GOT3 (cell line): ENCODE measurements around the gene NBEAL1.
"Not testable (repeated sequence)": the region's sequence is repeated elsewhere in the genome, so short reads cannot be mapped to it uniquely, and the experiment has no call there.

Experiments
- DNase-seq: peaks from one replicate; lab custom pipeline; 2025; ENCODE audit warnings: mixed read lengths; lab: John Stamatoyannopoulos, UW

NBEAL1 gene

DNA sequence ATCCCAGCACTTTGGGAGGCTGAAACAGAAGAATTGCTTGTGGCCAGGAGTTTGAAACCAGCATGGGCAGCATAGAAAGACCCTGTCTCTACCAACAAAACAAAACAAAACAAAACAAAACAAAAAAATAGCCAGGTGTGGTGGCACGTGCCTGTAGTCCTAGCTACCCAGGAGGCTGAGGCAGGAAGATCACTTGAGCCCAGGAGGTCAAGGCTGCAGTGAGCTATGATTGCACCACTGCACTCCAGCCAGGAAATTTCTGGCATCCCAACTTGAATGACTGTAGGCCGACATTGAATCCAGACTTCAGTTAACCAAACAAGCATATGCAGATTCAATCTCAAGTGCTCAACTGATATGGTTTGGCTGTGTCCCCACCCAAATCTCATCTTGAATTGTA is 215.0 kb downstream of the NBEAL1 start:
- not testable (repeated sequence) for DNase-seq

DNA sequence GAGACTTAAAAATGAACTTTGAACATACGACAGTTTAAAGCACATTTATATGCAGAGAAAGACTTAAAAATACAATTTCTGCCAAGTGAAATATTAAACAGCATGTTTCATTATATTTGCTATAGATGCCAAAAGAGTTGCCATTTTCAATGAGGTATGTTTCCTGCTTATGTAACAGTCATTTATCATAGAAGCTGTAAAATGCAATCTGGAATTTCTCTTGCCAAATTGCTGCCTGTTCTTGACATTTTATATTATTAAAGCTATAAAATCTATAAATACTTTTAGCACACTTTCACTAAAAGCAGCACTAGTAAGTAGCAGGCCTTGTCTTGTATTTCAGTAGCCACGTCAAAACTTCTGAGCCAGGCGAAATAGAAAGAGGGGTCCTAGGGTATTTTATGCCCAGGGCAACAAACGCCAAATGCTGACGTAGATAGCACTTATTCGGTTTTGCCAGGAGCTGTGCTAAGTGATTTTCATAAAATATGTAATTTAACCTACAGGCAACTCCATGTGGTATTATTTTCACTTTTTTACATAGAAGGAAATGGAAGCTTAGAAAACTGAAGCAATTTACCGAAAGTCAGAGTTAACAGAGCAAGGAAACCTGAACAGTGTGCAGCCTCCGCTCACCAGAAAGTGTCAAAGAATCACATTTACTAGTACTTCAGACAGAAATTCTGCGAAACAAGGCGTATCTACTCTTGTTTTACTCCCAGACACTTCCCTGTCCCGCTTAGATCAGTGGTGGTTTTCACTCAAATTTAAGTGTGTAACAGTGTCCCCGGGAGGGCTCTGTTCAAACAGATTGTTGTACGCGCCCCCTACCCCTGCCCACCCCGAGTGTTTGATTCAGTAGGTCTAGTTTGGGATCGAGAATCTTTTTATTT is 222.9 kb downstream of the NBEAL1 start:
- no peak for DNase-seq

DNA sequence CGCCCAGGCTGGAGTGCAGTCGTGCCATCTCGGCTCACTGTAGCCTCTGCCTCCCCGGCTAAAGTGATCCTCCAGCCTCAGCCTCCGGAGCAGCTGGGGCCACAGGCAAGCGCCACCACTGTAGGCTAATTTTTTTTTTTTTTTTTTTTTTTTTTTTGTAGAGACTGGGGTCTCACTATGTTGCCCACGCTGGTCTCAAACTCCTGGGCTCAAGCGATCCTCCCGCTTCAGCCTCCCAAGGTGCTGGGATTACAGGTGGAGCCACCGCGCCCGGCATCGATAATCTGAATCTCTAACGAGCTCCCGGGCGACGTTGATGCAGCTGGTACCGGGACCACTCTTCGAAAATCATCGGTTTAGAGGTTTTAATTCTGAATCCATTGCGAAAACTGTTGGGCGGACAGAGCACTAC is 223.6 kb downstream of the NBEAL1 start:
- no peak for DNase-seq

DNA sequence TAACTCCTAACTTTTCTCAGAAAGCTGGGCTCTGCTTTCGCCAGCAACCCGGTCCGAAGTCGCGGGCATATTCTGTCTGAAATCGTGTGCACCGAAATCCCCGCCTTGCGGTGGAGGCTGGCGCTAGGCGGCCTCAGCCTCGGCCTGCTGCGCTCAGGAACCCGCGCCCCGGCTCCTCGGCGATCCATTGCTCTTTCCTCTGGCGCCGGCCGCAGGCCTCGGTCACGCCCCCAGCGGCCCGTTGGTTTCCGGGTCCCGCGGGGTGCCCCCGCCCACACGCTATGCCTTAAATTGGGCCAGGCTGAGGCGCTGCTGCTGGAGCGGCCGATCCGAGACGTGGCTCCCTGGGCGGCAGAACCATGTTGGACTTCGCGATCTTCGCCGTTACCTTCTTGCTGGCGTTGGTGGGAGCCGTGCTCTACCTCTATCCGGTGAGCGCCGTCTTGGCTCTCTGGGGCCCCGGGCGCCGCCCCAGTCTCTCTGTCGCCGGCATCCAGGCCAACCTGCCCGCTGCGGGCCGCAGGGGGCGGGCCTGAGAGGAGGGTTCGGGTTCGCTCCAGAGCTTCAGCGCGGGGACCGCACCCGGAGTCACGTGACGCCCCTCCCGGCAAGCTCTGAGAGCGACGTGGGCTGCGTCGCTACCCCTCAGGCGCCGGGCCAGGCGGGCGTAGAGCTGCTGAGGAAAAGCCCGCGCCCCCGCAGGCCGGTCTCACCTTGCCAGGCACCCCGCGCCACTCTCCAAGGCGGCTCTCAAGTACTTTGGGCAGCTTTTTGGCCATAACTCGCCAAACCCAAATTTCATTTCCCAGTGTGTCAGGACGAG is 224.2 kb downstream of the NBEAL1 start, which contains the start of gene CYP20A1:
CYP20A1 (plus strand) TSS at position 315 of the 823 bp plus-strand sequence; CDS start at position 360, 45 bp downstream.
- peak; percentile 96 for DNase-seq

DNA sequence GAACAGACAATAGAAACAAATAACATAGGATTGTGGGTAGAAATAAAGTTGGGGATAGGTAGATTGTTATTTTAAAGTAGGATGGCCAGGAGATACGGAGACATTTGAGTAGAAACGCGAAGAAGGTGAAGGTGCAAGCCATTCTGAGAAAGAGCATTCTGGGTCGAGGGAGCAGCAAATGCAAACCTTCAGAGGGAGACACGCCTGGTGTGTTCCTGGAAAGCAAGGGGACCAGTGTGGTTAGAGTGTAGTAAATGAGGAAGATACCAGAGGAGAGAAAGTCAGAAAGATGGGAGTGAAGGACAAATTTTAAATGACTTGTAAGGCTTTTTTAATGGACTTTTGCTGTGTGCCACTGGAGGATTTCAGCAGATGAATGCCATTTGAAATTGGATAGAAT is 225.8 kb downstream of the NBEAL1 start:
- no peak for DNase-seq

DNA sequence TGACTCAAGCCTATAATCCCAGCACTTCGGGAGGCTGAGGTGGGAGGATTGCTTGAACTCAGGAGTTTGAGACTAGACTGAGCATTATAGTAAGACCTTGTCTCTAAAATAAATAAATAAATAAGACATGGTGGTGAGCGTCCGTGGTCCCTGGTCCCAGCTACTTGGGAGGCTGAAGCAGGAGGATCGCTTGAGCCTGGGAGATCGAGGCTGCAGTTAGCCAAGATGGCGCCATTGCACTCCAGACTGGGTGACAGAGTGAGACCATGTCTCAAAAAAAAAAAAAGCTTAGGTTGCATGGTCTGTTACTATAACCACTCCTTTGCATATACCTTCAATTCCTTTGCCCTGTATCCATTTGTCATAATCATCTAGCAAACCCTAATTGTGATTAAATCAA is 227.8 kb downstream of the NBEAL1 start:
- no peak for DNase-seq

DNA sequence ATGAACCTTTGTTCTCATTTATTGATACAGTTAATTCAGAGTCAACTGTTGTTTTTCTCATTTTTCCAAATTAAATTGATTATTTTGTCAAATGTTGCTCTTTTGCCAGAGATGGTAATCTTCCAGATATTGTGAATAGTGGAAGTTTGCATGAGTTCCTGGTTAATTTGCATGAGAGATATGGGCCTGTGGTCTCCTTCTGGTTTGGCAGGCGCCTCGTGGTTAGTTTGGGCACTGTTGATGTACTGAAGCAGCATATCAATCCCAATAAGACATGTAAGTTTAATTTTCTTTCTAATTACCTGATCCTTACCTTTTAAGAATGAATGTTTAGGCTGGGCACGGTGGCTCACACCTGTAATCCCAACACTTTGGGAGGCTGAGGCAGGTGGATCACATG is 232.0 kb downstream of the NBEAL1 start:
- DNase-seq: no peak

DNA sequence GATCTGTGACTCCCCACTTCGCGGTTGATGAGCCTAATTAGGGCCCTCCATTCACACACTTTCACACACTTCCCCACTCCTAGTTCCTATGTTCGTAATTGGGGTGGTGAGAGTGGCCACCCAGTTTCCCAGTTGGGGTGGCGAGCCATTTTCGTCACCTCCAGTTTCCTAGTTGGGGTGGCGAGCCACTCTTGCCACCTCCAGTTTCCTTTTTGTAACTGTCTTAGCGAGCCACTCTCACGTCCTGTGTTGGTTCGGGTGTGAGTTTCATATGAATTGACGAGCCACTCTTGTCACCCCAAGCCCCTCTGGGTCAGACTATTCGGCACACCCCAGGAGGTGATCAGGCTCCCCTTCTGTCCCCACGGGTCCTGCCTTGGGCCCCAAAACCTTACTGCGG is 238.1 kb downstream of the NBEAL1 start:
- no peak for DNase-seq

DNA sequence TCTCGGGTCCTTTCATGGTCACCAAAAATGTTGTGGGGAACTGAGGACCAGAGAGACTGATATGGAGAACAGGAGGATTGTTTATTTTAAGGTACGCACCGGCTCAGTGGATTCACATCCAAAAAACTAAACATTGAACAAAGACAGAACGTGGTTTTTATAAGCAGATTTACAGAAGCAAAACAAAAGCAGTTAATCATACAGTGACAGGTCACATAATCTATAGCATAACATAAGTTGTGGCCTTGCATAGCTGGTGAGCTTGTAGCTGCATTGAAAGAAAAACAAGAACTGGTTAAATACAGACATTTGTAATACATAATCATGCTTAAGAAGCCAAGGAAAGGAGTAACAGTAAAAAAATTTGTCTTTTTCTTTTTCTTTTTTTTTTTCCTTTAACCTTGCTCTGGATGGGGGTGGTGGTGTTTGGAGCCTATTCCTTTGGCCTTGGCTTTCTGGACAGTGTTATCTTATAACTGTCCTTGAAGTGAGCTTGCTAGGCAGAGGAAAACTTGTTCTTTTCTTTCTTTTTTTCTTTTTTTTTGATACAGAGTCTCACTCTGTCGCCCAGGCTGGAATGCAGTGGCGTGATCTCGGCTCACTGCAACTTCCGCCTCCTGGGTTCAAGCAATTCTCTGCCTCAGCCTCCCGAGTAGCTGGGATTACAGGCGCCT is 238.9 kb downstream of the NBEAL1 start:
- not testable (repeated sequence) for DNase-seq

DNA sequence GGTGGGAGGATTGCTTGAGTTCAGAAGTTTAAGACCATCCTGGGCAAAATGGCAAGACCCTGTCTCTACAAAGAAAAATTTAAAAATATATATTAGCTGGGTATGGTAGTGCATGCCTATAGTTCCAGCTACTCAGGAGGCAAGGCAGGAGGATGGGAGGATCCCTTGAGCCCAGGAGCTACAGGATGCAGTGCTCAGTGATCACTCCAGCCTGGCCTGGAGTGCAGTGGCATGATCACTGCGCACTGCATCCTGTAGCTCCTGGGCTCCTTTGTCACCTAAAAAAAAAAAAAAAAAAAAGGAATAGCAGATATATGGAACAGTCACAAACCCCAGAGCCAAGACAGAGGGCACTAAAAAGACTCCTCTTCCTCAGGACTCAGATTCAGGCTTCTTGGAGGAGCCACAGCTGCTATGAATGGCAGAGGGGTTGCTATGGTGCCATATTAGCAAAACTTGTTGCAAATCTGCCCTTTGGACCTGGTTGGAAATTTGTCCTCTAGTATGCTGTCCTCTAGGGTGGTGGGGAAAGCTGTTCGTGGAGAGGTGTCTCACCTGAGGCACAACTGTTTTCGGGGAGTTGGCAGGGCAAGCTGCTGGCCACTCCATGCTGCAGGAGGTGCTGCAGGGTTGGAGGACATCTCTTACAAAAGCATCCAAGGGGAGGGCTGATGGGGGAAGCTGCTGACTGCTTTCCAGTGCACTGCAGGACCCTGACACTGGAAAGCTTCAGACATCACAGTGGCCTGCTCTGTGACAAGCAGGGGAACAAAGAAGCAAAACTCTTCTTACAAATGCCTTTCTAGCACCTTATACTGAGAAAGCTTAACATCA is 246.9 kb downstream of the NBEAL1 start:
- no peak for DNase-seq
